Measurements from ENCODE around the gene CLDN6. TPM values are rescaled to one million over a fixed set of nuclear protein-coding genes. Genes with fewer than 3 reads are reported as not detected.

Gene CLDN6
- total and polyA plus RNA-seq, 9 of the 15 experiments (the other 6 are each of a cell fraction or from before 2014, with no cell fraction given) = 0.22 to 0.75 (median 0.38) TPM; not detected in 3

DNA sequence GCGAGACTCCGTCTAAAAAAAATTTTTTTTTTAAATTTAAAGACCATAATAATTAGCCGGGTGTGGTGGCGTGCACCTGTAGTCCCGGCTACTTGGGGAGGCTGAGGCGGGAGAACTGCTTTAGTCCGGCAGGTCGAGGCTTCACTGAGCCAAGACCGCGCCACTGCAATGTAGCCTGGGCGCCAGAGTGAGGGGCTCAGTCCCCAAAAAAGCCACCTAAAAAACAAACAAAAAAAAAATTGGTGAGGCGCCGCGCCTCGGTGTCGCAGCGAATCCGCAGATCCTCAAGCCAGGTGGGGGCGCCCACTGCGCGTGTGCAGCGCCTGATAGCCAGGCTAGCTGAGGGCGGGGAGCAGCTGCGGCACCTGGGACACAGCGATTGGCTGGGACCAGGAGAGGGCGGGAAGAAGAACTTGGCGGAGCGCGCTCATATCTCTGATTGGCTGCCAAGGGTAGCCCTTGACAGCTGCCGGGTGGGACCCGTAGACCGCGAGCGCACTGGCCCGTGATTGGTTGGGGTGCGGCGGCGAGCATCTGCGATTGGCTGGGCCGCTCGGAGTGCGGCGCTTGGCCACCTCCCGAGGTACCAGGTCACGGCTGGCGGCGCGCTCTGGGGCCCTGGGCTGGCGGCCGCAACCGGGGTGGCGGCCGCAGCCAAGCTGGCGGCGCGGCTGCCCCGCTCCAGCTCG lies 14.3 kb downstream of the CLDN6 start (continued):
- no peak for TF ChIP-seq MTA2 (IDR thresholded peaks at IDR 0.05; ENCODE audit: low read depth)
- TF ChIP-seq EWSR1 (IDR thresholded peaks at IDR 0.05; ENCODE audit: borderline replicate concordance, low read depth, partially characterized antibody) = no peak
- TF ChIP-seq GTF2B (IDR thresholded peaks at IDR 0.05; ENCODE audit: extremely low read depth, insufficient read length) = no peak

- no peak for DNase-seq (ENCODE audit: extremely low read depth in 1 of 4, low spot score in 3 of 4)
- no peak for ATAC-seq
- 88% methylated on average over 3 of the region's 12 CpGs for WGBS (ENCODE audit: insufficient coverage, low coverage, missing lambda C conversion rate)
- Histone ChIP-seq H3K4me3 (no peak overlapping the region), H2AFZ (ENCODE audit: low read depth, low read length) (no peak overlapping the region), H3K79me2 (ENCODE audit: control insufficient read depth, insufficient read depth, low read length) (peaks cover 12% of the 10 kb centered on the region), H3K9me3 (replicated peaks; ENCODE audit: control insufficient read depth, insufficient read depth, low read depth, low read length) (no peaks in the 10 kb centered on the region), H3K36me3 (ENCODE audit: control insufficient read depth, insufficient read depth, low read length) (no peaks in the 10 kb centered on the region), H4K20me1 (replicated peaks; ENCODE audit: control insufficient read depth, insufficient read depth, low read length) (no peaks in the 10 kb centered on the region), H3K27ac (ENCODE audit: extremely low read depth, low read depth, low read length) (no peak overlapping the region), H3K4me1 (replicated peaks in 1 of 2; ENCODE audit: control insufficient read depth in 2 of 2, insufficient read depth in 2 of 2, low read length in 2 of 2) (peaks cover 6 to 44% of the 10 kb centered on the region in 2 experiments; a peak in 4 of 5 replicates), H3K9me1 (ENCODE audit: control insufficient read depth, insufficient read depth, low read length) (no peaks in the 10 kb centered on the region), H3K4me2 (ENCODE audit: insufficient read depth, low read length) (no peak overlapping the region), H3K27me3 (ENCODE audit: control insufficient read depth in 2 of 2, insufficient read depth in 2 of 2, low read length in 2 of 2) (no peaks in the 10 kb centered on the region), H3K9ac (ENCODE audit: insufficient read depth in 1 of 2, low read depth in 2 of 2, low read length in 2 of 2) (peak overlapping the region in 1 of 2 experiments; percentile 60; a peak in 1 of 4 replicates)
- intact Hi-C loops (cut with micrococcal nuclease) (no loop called here), in situ Hi-C loops (cut with MboI) (no loop called here)
- ChIA-PET CTCF (ENCODE audit: low intra/inter-chr PET ratio) (no interaction called here), POLR2A (interaction anchor here (0.5 to 0.8 kb wide), 4 partner anchors 15 to 846 kb away, joined by 3 read pairs; no protein-coding TSS in a partner anchor)
- TF ChIP-seq ZNF311 (CRISPR knock-in tag; IDR thresholded peaks at IDR 0.05) (no peak), WHSC1 (IDR thresholded peaks at IDR 0.05; ENCODE audit: low read length) (no peak), YBX1 (IDR thresholded peaks at IDR 0.05) (no peak), HMGN3 (IDR thresholded peaks at IDR 0.05; ENCODE audit: borderline replicate concordance, extremely low read depth, insufficient read length, low read depth, low read length) (no peak)
- FAIRE-seq = no peak
- BruUV-seq (replicated peaks) = no TSS peak
These were observed 16.7 kb downstream of the CLDN6 start for GRCh38 chr16:3001316-3001715.

Data from K562 (cell line).